NCI-H2029 (cell line): Measurements from ENCODE around the gene PLA2G4B.

Experiments used
- DNase-seq: peaks from one replicate; lab custom pipeline; 2025; lab: John Stamatoyannopoulos, UW

PLA2G4B gene

DNA sequence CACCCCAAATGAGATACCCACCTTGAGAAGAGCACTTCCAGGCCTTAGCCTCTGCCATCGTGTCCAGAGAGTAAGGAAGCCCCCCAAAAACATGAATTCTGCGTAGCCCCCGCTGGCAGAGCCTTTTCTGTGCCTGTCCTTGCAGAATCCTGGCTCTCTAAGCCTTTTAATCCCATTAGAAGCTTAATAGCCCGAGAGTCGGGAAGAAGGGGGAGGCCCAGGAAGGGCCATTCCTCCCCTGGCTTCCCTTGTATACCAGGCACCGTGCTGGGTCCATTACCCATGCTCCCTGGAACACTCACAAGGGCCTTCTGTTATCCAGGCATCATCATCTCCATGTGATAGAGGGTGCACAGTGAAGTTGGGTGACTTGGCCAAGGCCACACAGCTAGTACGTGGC, 48.1 kb downstream of the PLA2G4B start:
- no peak for DNase-seq

DNA sequence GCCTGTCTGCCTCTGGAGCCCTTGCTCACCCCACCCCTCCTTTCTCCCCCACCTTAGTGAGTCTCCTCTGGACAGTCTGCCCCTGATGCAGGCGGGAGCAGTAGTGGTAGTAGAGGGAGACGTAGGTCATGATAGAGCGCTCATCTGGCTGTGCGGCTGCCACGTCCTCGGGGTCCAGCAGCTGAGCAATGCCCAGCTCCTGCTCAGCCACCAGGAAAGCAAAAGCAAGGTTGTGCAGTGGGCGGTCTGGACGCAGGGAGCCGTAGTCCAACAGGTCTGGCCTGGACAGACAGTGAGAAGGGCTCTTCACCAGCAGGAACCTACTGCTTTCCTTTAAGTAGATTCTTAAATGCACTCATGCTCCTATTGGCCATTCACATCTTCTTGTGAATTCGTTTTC, 48.5 kb downstream of the PLA2G4B start:
- no peak for DNase-seq

DNA sequence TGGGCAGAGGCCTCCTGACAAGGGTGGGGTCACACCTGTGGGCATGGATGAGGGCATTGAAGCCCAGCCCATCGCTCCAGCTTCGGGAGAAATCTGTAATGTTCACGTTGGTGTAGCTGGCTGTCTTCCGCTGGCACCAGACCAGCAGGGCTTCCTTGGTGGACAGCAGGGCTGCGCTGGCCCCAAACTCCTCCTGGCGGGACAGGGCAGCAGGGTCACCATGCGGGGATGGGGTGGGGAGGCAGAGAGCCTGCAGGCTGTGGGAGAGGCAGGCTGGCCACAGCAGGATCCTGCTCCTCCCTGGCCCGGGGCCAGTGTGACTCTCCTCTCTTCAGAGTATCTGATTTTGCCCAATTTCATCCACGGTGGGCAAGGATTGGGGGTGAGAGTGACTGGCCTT, 49.2 kb downstream of the PLA2G4B start:
- DNase-seq, result no peak

DNA sequence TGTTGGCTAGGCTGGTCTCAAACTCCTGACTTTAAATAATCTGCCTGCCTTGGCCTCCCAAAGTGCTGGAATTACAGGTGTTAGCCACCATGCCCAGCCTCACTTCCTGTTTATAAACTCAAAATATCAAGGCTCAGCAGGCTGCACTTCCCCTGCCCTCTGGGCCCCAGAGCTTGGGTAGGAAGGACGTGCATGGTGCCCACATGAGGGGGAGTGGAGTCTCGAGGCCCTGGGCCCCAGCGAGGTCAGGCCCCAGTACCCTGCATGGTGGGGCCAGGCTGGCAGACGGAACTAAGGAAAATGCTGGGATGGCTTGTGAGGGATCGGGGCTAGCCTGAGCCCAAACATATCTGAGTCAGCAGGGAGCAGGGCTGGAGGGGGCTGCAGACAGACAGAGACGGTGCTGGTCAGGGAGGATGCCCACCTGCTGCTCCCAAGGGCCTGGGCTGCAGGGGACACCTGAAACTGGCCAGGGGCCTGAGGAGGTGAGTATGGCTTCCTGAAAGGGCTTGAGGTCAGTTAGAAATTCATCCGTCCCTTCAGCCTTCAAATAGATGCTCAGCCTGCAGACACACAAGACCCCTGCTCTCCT, 50.1 kb downstream of the PLA2G4B start:
- no peak for DNase-seq

DNA sequence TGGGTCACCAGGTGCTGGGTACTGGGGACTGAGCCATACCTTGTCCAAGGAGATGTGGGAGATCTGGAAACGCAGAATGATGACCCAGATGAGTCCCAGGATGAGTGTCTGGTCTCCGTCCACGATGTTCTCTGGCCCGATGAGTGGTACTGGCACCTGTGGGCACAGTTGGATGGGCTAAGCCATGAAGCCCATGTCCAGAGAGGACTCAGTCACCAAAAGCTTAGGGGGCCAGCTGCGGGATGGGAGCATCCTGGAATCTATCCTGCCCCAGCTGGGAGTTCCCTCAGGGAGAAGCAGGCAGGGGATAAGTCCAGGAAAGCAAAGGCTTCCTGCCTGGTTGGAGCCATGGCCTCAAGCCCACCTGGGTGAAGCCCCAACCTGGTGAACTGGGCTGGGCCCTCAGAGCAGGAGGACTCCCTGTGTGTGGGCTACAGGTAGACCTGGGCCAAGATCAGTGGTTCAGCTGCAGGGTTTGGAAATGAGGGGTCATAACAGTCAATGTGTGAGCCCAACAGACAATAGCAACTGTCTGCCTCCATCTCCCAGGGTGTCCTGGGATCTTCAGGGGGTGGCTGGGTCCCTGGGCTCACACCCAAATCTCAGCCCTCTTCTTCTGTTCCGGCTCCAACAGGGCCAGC, 51.5 kb downstream of the PLA2G4B start:
- DNase-seq, result no peak

DNA sequence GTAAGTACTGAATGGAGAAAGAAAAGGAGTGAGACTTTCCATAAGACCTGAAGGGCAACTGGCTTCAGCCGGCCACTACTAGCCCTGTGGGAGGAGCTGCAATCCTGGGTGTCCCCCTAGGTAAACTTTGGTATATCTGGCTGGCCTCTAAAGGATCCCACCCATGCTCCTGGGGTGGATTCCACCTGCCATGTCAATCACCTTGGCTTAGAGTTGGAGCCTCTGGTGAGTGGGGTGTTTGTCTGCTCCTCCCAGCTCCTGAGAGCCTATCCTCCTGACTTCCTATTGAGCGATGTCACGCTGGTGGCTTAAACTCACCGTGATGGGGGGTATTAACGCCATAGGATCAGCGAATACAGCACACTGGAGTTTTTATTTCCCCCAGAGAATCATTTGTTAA, 52.6 kb downstream of the PLA2G4B start:
- no peak for DNase-seq

DNA sequence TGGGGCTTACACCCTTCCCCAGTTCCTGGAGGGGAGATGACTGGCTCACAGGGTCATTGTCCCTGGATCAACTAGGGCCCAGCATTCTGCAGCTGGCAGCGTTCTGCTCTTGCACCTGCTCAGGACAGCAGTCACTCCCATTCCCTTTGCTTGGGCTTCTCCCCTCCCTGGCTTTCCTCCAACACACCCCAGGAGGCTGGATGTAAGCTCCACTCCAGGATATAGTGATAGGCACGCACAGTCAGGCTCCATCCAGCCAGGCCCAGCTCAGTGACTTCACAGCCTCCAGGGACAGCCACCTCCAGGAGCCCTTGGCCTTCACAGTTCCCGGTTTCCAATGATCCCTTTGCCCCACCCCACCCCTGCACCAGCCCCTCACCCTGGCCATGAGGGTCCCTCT, 53.3 kb downstream of the PLA2G4B start:
- peak; percentile 78 for DNase-seq

DNA sequence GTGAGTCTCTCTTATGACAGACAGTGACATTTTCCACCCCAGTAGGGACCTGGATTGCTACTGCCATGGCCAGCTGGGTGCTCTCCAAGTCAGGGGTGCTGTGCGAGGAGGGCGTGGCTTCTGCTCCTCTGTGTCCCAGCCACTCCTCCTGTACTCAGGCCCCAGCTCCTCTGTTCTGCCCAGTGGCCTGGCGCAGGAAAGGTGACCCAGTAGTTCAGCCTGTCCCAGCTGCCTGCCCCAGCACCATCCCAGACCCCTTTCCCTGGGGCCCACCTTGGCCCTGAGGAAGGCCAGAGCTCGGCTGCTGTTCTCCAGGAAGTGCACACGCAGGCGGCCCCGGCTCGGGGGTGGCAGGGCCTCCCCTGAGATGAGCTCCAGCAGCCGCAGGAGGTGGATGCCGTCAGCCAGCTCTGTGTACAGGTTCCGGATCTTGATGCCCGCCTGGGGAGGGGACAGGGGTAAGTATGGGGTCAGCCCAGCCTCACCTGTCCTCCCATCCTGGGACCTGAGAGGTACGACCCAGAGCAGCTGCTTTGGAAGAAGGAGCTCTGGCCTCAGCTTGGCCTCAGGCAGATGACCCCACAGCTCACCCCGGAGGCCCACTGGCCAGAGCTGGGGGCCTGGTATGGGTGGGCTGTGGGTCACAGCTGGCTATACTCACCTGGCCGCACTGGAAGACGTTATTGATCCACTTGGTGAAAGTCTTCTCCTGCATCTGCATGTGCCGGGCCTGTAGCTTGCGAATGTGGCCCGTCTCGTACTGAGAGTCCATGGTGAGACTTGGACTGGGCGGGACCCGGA, 54.2 kb downstream of the PLA2G4B start:
- DNase-seq, result peak; percentile 45

DNA sequence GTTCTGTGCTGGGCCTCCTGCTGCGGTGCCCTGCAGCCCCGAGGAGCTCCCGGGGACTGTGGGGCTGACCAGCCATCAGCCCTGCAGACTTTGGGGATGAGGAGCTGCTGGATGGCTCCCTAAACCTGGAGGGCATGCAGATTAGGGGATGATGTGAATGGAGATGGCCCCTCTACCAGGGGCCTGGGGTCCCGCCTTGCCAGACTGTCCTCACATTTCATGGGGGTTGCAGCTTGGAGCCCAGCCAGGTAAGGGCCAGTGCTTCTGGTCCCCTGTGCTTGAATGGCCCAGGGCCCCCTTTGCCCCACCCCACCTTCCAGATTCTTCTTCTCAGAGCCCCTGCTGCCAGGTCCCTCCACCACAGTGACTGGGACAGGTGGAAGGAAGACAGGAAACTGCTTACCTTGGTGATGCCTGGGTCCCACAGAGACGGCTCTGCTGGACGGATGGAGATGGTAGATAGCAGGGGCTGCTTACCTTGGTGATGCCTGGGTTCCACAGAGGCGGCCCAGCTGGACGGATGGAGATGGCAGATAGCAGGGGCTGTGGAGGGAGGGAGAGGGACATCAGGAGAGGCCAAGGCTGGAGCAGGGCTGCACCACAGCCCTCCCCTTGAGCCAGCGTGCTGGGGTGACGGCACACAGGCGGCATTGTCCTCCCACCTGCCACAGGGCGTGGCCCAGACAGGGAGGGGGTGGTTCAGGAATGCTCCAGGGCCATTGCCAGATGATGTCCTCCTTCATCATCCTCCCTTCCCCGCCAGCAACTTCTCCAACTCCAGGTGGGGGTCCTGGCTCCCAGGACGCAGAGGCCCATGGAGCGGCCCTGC, 55.0 kb downstream of the PLA2G4B start, which contains the start of gene SPTBN5:
TSS of gene SPTBN5 (minus strand) at position 632 of the 829 bp plus-strand sequence. CDS start at position 76, 556 bp downstream.
- DNase-seq, result no peak

DNA sequence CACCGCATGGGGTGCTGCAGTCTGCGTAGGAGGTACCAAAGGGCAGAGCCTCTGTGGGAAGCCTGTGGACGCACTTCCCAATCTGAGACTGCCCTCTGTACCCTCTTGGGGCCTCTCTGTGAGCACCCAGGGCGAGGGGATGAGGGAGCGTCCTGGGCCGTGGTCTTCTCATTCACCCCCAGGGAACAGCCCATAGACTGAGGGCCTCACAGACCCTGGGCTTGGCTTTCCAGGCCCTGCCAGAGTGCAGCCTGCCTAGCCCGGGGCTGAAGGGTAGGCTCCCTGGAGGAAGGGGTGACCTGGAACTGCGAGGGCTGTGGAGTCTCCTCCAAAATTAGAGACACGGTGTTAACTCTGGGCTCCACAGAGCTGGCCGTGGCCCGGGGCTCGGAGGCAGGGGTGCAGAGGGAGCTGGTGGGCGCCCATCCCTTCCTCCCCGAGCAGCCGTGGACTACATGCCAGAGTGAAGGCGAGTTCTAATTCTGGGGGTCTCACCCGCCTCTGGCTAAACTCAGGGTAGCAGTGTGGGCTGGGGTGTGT, 55.7 kb downstream of the PLA2G4B start:
- DNase-seq, result no peak

DNA sequence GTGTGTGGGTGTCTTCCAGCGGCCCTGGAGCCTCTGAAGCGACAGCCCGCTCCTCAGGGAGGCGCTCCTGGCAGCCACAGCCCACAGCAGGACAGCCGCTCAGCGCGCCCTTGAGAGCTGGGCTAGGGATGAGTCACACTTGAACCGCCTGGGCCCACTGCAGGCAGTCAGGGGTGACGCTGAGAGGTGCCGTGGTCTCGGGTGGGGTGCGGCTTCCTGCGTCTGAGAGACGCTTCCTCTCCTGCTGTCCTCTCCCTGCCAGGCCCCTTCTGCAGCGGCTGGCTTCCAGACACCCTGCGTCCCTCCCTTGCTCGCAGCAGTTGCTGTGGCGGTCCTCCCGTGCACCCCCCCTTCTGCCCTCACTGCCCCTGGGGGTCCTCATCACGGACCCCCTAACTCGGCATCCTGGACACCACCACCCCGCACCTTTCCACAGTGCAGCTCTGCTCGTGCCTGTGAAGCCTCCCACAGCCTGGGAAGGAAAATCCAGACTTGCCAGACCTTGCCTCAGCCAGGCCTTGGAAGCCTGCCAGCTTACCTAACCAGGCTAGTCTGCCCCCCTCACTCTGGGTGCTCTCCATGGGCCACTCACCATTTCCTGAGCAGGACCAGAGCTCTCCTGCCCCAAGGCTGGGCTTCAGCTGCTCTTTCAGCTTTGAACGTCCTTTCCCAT, 56.3 kb downstream of the PLA2G4B start:
- DNase-seq, result peak; percentile 49

DNA sequence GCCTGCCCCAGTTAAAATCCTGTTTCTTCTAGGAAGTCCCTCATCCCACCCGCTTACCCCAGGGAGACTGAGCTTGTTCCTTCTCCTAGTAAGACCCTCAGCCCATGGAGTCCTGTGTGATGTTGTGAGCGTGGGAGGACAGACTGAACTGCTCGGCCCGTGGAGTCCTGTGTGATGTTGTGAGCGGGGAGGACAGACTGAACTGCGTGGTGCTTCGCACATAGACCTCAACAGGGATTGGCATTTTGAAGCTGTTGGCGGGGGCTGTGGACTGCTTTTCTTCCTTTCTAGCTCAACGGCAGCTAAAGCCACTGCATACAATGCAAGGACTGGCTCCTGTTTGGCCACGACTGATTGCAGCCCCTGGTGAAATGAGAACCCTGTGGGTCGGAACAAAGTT, 56.8 kb downstream of the PLA2G4B start:
- DNase-seq, result no peak

DNA sequence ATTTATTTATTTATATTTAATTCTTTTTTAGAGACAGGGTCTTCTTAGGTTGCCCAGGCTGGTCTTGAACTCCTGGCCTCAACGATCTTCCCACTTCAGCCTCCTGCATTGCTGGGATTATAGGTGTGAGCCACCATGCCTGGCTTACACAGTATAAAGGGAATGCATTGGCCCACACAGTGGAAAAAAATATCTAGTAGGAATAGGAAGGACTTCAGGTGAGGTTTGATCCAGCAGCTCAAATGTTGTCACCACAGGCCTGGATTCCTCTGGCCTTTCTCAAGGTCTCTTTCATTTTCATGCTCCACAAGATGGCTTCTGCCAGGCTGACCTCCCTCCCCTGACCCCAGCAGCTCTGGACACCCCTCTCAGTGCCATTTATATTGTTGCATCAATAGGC, 57.3 kb downstream of the PLA2G4B start:
- DNase-seq, result no peak

DNA sequence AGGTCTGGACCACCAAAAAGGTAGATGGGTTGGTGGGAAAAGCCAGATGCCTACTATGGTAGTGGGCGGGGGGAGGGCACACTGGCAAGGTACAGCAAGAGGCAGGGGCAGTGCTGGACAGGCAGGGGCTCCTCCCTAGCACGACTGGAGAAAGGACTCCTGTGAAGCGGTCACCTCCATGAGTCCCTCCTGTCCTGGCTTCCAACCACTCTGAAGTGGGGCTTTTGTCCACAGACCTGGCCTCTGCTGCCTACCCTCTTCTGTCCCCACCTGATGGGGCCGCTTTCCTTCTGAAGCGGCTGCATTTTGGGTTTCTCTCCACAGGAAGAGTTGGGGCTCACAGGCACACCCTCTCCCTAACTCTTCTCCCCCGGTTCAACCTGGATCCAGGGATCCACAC, 57.9 kb downstream of the PLA2G4B start:
- no peak for DNase-seq

DNA sequence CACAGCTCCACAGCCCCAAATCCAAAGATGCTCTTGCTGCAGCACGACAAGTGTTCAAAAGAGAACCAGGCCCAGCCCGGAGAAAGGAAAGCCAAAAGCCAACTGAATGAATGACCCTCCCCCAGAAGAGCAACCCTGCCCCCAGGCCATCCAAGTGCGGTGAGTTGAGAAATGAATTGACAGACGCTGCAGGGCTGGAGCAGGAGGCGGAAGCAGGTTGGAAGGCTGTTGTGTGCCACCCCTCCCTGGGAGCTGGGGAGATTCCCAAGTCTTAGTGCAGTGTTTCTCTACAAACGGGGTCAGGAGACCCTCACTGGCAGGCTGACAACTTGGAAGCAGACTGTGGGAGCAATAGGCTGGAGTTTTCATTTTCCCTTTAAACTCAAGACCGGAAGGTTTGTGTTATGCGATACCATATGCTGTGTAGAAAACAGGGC, 58.7 kb downstream of the PLA2G4B start:
- DNase-seq, result no peak
